GM19351 (cell line): ENCODE data around the gene ELAVL1.
"Not testable (repeated sequence)": the region's sequence is repeated elsewhere in the genome, so short reads cannot be mapped to it uniquely, and the experiment has no call there.

Experiments used
- ATAC-seq: cut with Tn5 transposase; IDR thresholded peaks from one replicate; pipeline ENCODE4 v1.9.1; 2021; ENCODE audit warnings: mild to moderate bottlenecking, moderate library complexity; ENCODE audit not compliant: unreplicated experiment

Gene ELAVL1

GRCh38 chr19:8005534-8006256 lies at the start of gene ELAVL1:
ELAVL1 (minus strand) TSS chr19:8005641; CDS start chr19:7991815, 13,826 bp downstream.
- peak; percentile 60 for ATAC-seq

GRCh38 chr19:8054169-8054568 lies 48.7 kb upstream of the ELAVL1 start:
- no peak for ATAC-seq

GRCh38 chr19:8052464-8052859 lies 47.0 kb upstream of the ELAVL1 start, which contains the start of gene CCL25:
CCL25 (plus strand) TSS chr19:8052760; CDS start chr19:8053050, 290 bp downstream.
- no peak for ATAC-seq

GRCh38 chr19:8050274-8051096 lies 45.0 kb upstream of the ELAVL1 start:
- ATAC-seq: peak; percentile 88

GRCh38 chr19:8046569-8047165 lies 41.2 kb upstream of the ELAVL1 start:
- ATAC-seq: no peak

- no peak for ATAC-seq
Measured at GRCh38 chr19:8045872-8046568, 40.6 kb upstream of the ELAVL1 start.

GRCh38 chr19:8044018-8044417 lies 38.6 kb upstream of the ELAVL1 start:
- no peak for ATAC-seq

- no peak for ATAC-seq
Measured at GRCh38 chr19:8042900-8043299, 37.5 kb upstream of the ELAVL1 start.

- ATAC-seq: no peak
Measured at GRCh38 chr19:8041531-8041931, 36.1 kb upstream of the ELAVL1 start.

GRCh38 chr19:8039231-8039630 lies 33.8 kb upstream of the ELAVL1 start:
- ATAC-seq: no peak

- ATAC-seq: no peak
Measured at GRCh38 chr19:8038815-8039214, 33.4 kb upstream of the ELAVL1 start.

GRCh38 chr19:8036434-8037099 lies 31.1 kb upstream of the ELAVL1 start:
- ATAC-seq: no peak

GRCh38 chr19:8034178-8034525 lies 28.7 kb upstream of the ELAVL1 start:
- ATAC-seq: no peak

- not testable (repeated sequence) for ATAC-seq
Measured at GRCh38 chr19:8033287-8034177, 28.1 kb upstream of the ELAVL1 start.

- no peak for ATAC-seq
Measured at GRCh38 chr19:8030960-8031359, 25.5 kb upstream of the ELAVL1 start.

GRCh38 chr19:8028951-8029491 lies 23.6 kb upstream of the ELAVL1 start:
- ATAC-seq: no peak

GRCh38 chr19:8025316-8025715 lies 19.9 kb upstream of the ELAVL1 start:
- ATAC-seq: no peak

- not testable (repeated sequence) for ATAC-seq
Measured at GRCh38 chr19:8024256-8024655, 18.8 kb upstream of the ELAVL1 start.

- ATAC-seq: no peak
Measured at GRCh38 chr19:8023371-8023770, 17.9 kb upstream of the ELAVL1 start.
